ENCODE data around the gene VPS37C.

DNA sequence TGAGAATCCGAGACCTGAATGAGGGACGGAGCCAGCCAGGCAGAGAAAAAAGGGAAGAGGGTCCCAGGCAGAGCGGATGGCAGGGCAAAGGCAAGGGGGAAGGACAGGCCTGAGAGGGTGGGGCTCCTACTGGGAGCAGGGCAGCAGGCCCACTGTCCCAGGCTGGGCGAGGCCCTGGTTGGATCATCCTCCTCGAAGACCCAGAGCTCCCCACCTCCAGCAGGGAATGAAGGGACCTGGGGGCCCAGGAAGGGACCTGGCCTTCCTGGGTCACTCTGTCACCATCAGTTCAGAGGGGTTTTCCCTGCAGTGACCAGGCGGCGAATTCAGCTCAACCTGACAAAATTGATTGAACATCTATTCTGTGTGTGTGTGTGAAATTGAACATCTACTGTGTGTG lies 54.9 kb downstream of the VPS37C start:
- TF ChIP-seq ZNF121 (CRISPR knock-in tag; IDR thresholded peaks at IDR 0.05) (no peak), TEAD1 (CRISPR knock-in tag; IDR thresholded peaks at IDR 0.05) (no peak), ZNF317 (CRISPR knock-in tag; IDR thresholded peaks at IDR 0.05; ENCODE audit: borderline replicate concordance, low read depth) (no peak), JUN (CRISPR knock-in tag; IDR thresholded peaks at IDR 0.05) (no peak), TP53 (CRISPR knock-in tag; IDR thresholded peaks at IDR 0.05) (no peak), ELF4 (CRISPR knock-in tag; IDR thresholded peaks at IDR 0.05; ENCODE audit: low read depth) (no peak), ZNF423 (CRISPR knock-in tag; IDR thresholded peaks at IDR 0.05) (no peak)
- TF ChIP-seq, protein P1, sequence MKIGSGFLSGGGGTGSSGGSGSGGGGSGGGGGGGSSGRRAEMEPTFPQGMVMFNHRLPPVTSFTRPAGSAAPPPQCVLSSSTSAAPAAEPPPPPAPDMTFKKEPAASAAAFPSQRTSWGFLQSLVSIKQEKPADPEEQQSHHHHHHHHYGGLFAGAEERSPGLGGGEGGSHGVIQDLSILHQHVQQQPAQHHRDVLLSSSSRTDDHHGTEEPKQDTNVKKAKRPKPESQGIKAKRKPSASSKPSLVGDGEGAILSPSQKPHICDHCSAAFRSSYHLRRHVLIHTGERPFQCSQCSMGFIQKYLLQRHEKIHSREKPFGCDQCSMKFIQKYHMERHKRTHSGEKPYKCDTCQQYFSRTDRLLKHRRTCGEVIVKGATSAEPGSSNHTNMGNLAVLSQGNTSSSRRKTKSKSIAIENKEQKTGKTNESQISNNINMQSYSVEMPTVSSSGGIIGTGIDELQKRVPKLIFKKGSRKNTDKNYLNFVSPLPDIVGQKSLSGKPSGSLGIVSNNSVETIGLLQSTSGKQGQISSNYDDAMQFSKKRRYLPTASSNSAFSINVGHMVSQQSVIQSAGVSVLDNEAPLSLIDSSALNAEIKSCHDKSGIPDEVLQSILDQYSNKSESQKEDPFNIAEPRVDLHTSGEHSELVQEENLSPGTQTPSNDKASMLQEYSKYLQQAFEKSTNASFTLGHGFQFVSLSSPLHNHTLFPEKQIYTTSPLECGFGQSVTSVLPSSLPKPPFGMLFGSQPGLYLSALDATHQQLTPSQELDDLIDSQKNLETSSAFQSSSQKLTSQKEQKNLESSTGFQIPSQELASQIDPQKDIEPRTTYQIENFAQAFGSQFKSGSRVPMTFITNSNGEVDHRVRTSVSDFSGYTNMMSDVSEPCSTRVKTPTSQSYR (CRISPR knock-in tag; IDR thresholded peaks at IDR 0.05): no peak
- TF ChIP-seq, protein P2, sequence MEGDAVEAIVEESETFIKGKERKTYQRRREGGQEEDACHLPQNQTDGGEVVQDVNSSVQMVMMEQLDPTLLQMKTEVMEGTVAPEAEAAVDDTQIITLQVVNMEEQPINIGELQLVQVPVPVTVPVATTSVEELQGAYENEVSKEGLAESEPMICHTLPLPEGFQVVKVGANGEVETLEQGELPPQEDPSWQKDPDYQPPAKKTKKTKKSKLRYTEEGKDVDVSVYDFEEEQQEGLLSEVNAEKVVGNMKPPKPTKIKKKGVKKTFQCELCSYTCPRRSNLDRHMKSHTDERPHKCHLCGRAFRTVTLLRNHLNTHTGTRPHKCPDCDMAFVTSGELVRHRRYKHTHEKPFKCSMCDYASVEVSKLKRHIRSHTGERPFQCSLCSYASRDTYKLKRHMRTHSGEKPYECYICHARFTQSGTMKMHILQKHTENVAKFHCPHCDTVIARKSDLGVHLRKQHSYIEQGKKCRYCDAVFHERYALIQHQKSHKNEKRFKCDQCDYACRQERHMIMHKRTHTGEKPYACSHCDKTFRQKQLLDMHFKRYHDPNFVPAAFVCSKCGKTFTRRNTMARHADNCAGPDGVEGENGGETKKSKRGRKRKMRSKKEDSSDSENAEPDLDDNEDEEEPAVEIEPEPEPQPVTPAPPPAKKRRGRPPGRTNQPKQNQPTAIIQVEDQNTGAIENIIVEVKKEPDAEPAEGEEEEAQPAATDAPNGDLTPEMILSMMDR (IDR thresholded peaks at IDR 0.05): no peak
- TF ChIP-seq, protein P3, sequence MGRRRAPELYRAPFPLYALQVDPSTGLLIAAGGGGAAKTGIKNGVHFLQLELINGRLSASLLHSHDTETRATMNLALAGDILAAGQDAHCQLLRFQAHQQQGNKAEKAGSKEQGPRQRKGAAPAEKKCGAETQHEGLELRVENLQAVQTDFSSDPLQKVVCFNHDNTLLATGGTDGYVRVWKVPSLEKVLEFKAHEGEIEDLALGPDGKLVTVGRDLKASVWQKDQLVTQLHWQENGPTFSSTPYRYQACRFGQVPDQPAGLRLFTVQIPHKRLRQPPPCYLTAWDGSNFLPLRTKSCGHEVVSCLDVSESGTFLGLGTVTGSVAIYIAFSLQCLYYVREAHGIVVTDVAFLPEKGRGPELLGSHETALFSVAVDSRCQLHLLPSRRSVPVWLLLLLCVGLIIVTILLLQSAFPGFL (CRISPR knock-in tag; IDR thresholded peaks at IDR 0.05; ENCODE audit: borderline replicate concordance): no peak
- TF ChIP-seq, protein P4, sequence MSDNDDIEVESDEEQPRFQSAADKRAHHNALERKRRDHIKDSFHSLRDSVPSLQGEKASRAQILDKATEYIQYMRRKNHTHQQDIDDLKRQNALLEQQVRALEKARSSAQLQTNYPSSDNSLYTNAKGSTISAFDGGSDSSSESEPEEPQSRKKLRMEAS (CRISPR knock-in tag; IDR thresholded peaks at IDR 0.05): no peak
- TF ChIP-seq, protein P5, sequence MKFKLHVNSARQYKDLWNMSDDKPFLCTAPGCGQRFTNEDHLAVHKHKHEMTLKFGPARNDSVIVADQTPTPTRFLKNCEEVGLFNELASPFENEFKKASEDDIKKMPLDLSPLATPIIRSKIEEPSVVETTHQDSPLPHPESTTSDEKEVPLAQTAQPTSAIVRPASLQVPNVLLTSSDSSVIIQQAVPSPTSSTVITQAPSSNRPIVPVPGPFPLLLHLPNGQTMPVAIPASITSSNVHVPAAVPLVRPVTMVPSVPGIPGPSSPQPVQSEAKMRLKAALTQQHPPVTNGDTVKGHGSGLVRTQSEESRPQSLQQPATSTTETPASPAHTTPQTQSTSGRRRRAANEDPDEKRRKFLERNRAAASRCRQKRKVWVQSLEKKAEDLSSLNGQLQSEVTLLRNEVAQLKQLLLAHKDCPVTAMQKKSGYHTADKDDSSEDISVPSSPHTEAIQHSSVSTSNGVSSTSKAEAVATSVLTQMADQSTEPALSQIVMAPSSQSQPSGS (CRISPR knock-in tag; IDR thresholded peaks at IDR 0.05; ENCODE audit: borderline replicate concordance, low read depth): no peak
- TF ChIP-seq, protein P6, sequence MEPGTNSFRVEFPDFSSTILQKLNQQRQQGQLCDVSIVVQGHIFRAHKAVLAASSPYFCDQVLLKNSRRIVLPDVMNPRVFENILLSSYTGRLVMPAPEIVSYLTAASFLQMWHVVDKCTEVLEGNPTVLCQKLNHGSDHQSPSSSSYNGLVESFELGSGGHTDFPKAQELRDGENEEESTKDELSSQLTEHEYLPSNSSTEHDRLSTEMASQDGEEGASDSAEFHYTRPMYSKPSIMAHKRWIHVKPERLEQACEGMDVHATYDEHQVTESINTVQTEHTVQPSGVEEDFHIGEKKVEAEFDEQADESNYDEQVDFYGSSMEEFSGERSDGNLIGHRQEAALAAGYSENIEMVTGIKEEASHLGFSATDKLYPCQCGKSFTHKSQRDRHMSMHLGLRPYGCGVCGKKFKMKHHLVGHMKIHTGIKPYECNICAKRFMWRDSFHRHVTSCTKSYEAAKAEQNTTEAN (CRISPR knock-in tag; IDR thresholded peaks at IDR 0.05): no peak
